ENCODE measurements around the gene SOWAHA. TPM values are rescaled to one million over a fixed set of nuclear protein-coding genes. Genes with fewer than 3 reads are reported as not detected.

SOWAHA gene
- under 1 TPM in 1 of 5 donors, not detected in 4; 0.05 TPM for polyA plus RNA-seq (ENCODE audit: insufficient read depth in 1 of 5, insufficient read length in 5 of 5, low replicate concordance in 1 of 5)
- long read RNA-seq, donor 1, partial matches to known transcripts: 0 of 2 reads
- long read RNA-seq, donor 1, other reads (novel, unspliced or antisense): 0 of 2 reads
- long read RNA-seq, donor 2: 0 reads
- long read RNA-seq, donor 3: 0 reads
- long read RNA-seq, donor 4: 0 reads
- long read RNA-seq, donor 5: 0 reads
- long read RNA-seq, donor 6: 0 reads
- long read RNA-seq, donor 7: 0 reads
- long read RNA-seq, donor 8: 0 reads

- DNase-seq: no peak
These were observed at the start of gene SOWAHA for GRCh38 chr5:132812781-132813598. Gene SOWAHA (plus strand): TSS chr5:132813302. CDS start chr5:132813622, 320 bp downstream.

- DNase-seq: no peak
These were observed 49.1 kb upstream of the SOWAHA start for GRCh38 chr5:132764051-132764450.

GRCh38 chr5:132764671-132765238 is 48.3 kb upstream of the SOWAHA start:
- DNase-seq: no peak

GRCh38 chr5:132765311-132766019 is 47.6 kb upstream of the SOWAHA start:
- no peak for DNase-seq

GRCh38 chr5:132766020-132766805 is 46.9 kb upstream of the SOWAHA start:
- DNase-seq: no peak

GRCh38 chr5:132766806-132767055 is 46.4 kb upstream of the SOWAHA start:
- DNase-seq: no peak

GRCh38 chr5:132767150-132767549 is 46.0 kb upstream of the SOWAHA start:
- DNase-seq: no peak

GRCh38 chr5:132768485-132768868 is 44.6 kb upstream of the SOWAHA start:
- no peak for DNase-seq

GRCh38 chr5:132770476-132771159 is 42.5 kb upstream of the SOWAHA start:
- no peak for DNase-seq

- DNase-seq: no peak
These were observed 41.6 kb upstream of the SOWAHA start for GRCh38 chr5:132771503-132771998.

GRCh38 chr5:132772291-132773070 is 40.6 kb upstream of the SOWAHA start:
- no peak for DNase-seq

- no peak for DNase-seq
These were observed 40.0 kb upstream of the SOWAHA start for GRCh38 chr5:132773114-132773513.

GRCh38 chr5:132773601-132774355 is 39.3 kb upstream of the SOWAHA start:
- DNase-seq: no peak

GRCh38 chr5:132774406-132774805 is 38.7 kb upstream of the SOWAHA start:
- DNase-seq: no peak

GRCh38 chr5:132774896-132775295 is 38.2 kb upstream of the SOWAHA start:
- no peak for DNase-seq

- no peak for DNase-seq
These were observed 37.6 kb upstream of the SOWAHA start for GRCh38 chr5:132775476-132775961.

- DNase-seq: peak in 1 of 2 donors; percentile 41
These were observed 36.8 kb upstream of the SOWAHA start for GRCh38 chr5:132776131-132776937.

GRCh38 chr5:132776938-132777208 is 36.2 kb upstream of the SOWAHA start:
- no peak for DNase-seq

All from right lung (tissue), 10 donors.